Tibial artery (tissue), 4 donors: Measurements from ENCODE around the gene ZSCAN22.

Experiments
- DNase-seq, 2 donors: peaks; one replicate each; pipeline ENCODE4 v3.0.0-alpha.2; 2019
- H3K27ac ChIP-seq, 2 donors: fragments of 200-600 bp; sonication (generic) in 1 of 2; 1 replicate in 1 of 2; 2 replicates in 1 of 2; pipeline ENCODE4 v1.5.1; 2018 to 2019; ENCODE audit warnings: mild to moderate bottlenecking in 1 of 2
- H3K27me3 ChIP-seq, 2 donors: fragments of 200-600 bp; sonication (generic) in 1 of 2; one replicate each; pipeline versions ENCODE4 v1.5.1 to v1.6.0; 2016 to 2019
- H3K36me3 ChIP-seq, 3 donors: fragments of 200-600 bp; sonication (generic) in 2 of 3; one replicate each; pipeline ENCODE4 v1.5.1; 2016 to 2019; ENCODE audit warnings: mild to moderate bottlenecking in 2 of 3
- H3K4me1 ChIP-seq, 4 donors: fragments of 200-600 bp; sonication (generic) in 2 of 4; 1 replicate in 3 of 4; 2 replicates in 1 of 4; pipeline ENCODE4 v1.5.1; 2016 to 2019
- H3K4me3 ChIP-seq, 2 donors: fragments of 200-600 bp; sonication (generic) in 1 of 2; 1 replicate in 1 of 2; 2 replicates in 1 of 2; pipeline ENCODE4 v1.5.1; 2018 to 2019; ENCODE audit warnings: mild to moderate bottlenecking in 2 of 2
- H3K9me3 ChIP-seq, 3 donors: fragments of 200-600 bp; sonication (generic) in 1 of 3; one replicate each; pipeline ENCODE4 v1.5.1; 2016 to 2019
- CTCF ChIP-seq, 2 experiments: fragments of 200-600 bp in 1 of 2; fragments of 450-650 bp in 1 of 2; IDR thresholded peaks; one replicate each; pipeline ENCODE4 v1.5.1; 2017 to 2019; ENCODE audit warnings: antibody characterized with exemption in 2 of 2, mild to moderate bottlenecking in 1 of 2, moderate library complexity in 1 of 2
- intact Hi-C: fragments of 100-400 bp; cut with DNase I; formaldehyde crosslinking; loops from one replicate; pipeline ENCODE4 v1.15.0; 2023; ENCODE audit warnings: low total_unique reads

Gene ZSCAN22

GRCh38 chr19:58355215-58355796 lies 28.5 kb downstream of the ZSCAN22 start:
- no peak for TF ChIP-seq CTCF (IDR thresholded peaks at IDR 0.05)
- DNase-seq = no peak
- Histone ChIP-seq H3K36me3 (peaks cover 0 to 25% (median 3%) of the 10 kb centered on the region in 3 donors), H3K9me3 (no peaks in the 10 kb centered on the region), H3K4me1 (peaks cover 0 to 30% (median 17%) of the 10 kb centered on the region in 4 donors), H3K27me3 (peaks cover 0 to 46% of the 10 kb centered on the region in 2 donors), H3K27ac (no peak overlapping the region), H3K4me3 (no peak overlapping the region)
- intact Hi-C loops = no loop called here

- Histone ChIP-seq H3K4me3 (peak overlapping the region; percentile 27 to 32), H3K4me1 (peaks cover 0 to 30% (median 14%) of the 10 kb centered on the region in 4 donors), H3K27me3 (peaks cover 0 to 44% of the 10 kb centered on the region in 2 donors), H3K36me3 (peaks cover 0 to 17% (median 3%) of the 10 kb centered on the region in 3 donors), H3K9me3 (no peaks in the 10 kb centered on the region), H3K27ac (no peak overlapping the region)
- intact Hi-C loops = no loop called here
- no peak for TF ChIP-seq CTCF (IDR thresholded peaks at IDR 0.05)
- DNase-seq = no peak
These were observed 29.3 kb downstream of the ZSCAN22 start for GRCh38 chr19:58355908-58356765.

GRCh38 chr19:58356766-58357480 lies 30.1 kb downstream of the ZSCAN22 start:
- Histone ChIP-seq H3K36me3 (peaks cover 0 to 12% (median 3%) of the 10 kb centered on the region in 3 donors), H3K27me3 (peaks cover 0 to 43% of the 10 kb centered on the region in 2 donors), H3K4me1 (peaks cover 0 to 30% (median 20%) of the 10 kb centered on the region in 4 donors), H3K9me3 (no peaks in the 10 kb centered on the region), H3K4me3 (peak overlapping the region; percentile 27 to 32), H3K27ac (no peak overlapping the region)
- no peak for DNase-seq
- intact Hi-C loops = no loop called here
- TF ChIP-seq CTCF (IDR thresholded peaks at IDR 0.05) = no peak

GRCh38 chr19:58357481-58358145 lies 30.8 kb downstream of the ZSCAN22 start:
- peaks cover 0 to 30% (median 20%) of the 10 kb centered on the region in 4 donors for H3K4me1 ChIP-seq
- TF ChIP-seq CTCF (IDR thresholded peaks at IDR 0.05) = no peak
- no peaks in the 10 kb centered on the region for H3K9me3 ChIP-seq
- intact Hi-C loops = no loop called here
- H3K27ac ChIP-seq = no peak overlapping the region
- peaks cover 0 to 43% of the 10 kb centered on the region in 2 donors for H3K27me3 ChIP-seq
- peaks cover 0 to 11% (median 0%) of the 10 kb centered on the region in 3 donors for H3K36me3 ChIP-seq
- H3K4me3 ChIP-seq = no peak overlapping the region
- no peak for DNase-seq

- peak in 1 of 2 donors; percentile 39 for DNase-seq
- intact Hi-C loops = loop anchor here (2.0 kb wide), 1 partner anchor 19 kb away; the partner anchor contains the start of gene ZNF837
- H3K27me3 ChIP-seq = peaks cover 0 to 26% of the 10 kb centered on the region in 2 donors
- peaks cover 0 to 7% (median 0%) of the 10 kb centered on the region in 3 donors for H3K36me3 ChIP-seq
- no peaks in the 10 kb centered on the region for H3K9me3 ChIP-seq
- no peak for TF ChIP-seq CTCF (IDR thresholded peaks at IDR 0.05)
- peaks cover 0 to 20% (median 9%) of the 10 kb centered on the region in 4 donors for H3K4me1 ChIP-seq
- peak overlapping the region; percentile 72 to 73 for H3K4me3 ChIP-seq
- H3K27ac ChIP-seq = peak overlapping the region; percentile 92 to 96
These were observed 35.1 kb downstream of the ZSCAN22 start for GRCh38 chr19:58361900-58362271.
